GM12873 (cell line): Measurements from ENCODE around the gene KRT25.

ENCODE experiments used
- TF ChIP-seq, protein P1 (sequence below): IDR thresholded peaks from 2 replicates; pipeline ENCODE4 v1.5.1; 2012; ENCODE audit warnings: low read depth, mild to moderate bottlenecking, moderate library complexity, low read length, control low read depth; ENCODE audit not compliant: insufficient read depth; ENCODE audit errors: missing control alignments

KRT25 gene

DNA sequence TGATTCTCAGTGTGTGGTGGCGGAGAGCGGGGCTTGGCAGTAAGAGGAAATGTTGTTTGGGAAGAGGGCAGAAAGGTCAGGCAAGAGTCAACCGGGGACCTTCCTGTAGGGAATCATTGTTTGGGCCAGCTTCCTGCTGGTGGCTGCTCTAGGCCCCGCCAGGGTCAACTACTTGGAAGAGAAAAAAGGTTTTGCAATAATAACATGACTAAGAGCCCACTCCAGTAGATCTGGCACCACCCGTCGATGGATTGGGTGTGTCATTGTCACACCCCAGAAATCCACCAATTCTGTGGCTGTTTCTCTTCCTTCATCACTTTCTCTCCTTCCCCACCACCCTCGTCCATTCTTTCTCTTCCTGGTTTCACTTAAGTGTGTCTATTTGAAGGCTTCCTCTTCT, 47.4 kb downstream of the KRT25 start:
- TF ChIP-seq, protein P1, sequence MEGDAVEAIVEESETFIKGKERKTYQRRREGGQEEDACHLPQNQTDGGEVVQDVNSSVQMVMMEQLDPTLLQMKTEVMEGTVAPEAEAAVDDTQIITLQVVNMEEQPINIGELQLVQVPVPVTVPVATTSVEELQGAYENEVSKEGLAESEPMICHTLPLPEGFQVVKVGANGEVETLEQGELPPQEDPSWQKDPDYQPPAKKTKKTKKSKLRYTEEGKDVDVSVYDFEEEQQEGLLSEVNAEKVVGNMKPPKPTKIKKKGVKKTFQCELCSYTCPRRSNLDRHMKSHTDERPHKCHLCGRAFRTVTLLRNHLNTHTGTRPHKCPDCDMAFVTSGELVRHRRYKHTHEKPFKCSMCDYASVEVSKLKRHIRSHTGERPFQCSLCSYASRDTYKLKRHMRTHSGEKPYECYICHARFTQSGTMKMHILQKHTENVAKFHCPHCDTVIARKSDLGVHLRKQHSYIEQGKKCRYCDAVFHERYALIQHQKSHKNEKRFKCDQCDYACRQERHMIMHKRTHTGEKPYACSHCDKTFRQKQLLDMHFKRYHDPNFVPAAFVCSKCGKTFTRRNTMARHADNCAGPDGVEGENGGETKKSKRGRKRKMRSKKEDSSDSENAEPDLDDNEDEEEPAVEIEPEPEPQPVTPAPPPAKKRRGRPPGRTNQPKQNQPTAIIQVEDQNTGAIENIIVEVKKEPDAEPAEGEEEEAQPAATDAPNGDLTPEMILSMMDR, result no peak

DNA sequence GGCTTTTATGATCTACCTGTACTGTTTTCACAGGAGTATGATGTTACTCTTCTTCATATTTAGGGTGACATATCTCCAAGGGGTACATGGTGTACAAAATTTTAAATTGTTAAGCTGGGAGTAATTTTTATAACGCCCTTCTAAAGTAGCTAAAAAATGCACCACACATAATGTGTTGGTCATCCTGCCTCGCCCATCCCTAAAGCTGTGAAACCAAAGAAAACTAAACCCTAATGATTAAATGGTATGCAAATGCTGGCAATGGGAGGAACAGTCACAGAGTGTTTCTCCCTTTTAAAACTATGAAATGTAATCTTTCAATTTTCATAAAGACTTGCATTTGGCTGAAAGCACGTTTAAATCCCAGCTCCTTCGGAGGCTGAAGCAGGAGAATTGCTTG, 49.5 kb downstream of the KRT25 start:
- TF ChIP-seq, protein P1, result no peak

DNA sequence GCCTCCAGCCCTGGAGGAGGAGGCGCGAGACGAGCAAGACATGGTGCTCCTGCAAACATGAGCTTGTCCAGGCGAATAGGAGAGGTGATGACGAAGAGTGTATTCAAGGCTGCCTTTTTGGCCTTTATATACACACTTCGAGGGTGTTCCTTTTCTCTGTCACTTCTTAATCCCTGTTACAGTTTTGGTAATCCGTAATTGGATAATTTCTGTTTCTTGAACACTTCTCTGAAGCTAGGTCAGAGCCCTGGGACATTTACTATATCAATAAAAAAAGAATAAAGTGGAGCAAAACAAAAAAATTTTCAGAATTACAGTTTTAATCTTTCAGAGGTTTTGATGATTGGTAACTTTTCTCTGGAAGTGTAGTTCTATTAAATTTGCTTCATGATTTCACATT, 51.5 kb downstream of the KRT25 start, which contains the start of gene KRT24:
Gene KRT24 (minus strand): TSS at position 101 of the 400 bp plus-strand sequence. CDS start 59 bp downstream, at position 42.
- TF ChIP-seq, protein P1, result no peak

DNA sequence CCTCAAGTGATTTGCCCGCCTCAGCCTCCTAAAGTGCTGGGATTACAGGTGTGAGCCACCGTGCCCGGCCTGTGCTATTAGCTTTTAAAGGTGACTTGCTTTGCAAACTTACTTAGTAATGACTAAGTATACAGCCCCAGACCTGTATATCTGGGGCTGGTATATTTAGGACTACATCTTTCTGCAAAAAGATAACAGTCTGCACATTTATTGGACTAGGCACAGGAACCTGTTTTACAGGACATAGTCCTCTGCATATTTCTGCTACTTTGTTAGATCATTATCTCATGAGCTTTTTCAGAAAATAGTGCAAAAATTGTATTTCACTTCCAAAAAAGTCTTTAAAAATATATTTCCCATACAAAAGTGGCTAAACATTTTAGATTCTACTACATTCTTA, 52.9 kb downstream of the KRT25 start:
- TF ChIP-seq, protein P1, result no peak

DNA sequence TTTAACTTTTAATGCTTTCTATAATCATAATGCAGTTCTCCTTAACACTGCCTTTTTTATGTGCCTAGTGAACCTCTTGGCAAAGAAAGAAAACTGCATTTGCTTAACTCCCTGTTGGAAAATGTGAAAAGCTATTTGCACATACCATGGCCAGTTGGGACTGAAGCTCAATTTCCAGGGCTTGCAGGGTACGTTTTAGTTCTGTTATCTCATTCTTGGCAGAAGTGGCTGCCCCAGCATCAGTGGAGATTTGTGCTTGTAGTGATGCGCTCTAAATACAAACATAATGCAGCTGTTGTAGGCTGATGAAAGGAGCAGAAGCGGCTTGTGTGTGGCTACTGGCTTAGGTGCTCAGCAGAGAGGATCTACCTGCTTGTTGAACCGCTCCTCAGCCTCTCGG, 55.3 kb downstream of the KRT25 start:
- TF ChIP-seq, protein P1, result no peak

DNA sequence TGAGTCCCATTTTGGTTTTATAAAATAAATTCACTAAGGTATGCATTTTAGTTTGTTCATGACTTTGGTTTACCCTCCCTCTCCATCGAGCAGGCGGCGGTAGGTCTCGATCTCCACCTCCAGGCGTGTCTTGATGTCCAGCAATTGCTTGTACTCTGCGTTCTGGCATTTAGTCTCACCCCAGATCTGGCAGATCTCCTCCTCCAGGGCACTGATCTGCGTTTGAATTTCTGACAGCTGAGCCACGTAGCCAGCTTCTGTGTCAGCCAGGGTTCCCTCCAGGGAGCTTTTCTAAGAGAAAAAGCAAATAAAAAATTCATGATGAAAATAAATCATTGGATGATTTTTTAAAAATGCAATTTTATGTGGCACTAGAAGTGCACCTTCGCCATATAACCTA, 55.8 kb downstream of the KRT25 start:
- TF ChIP-seq, protein P1, result no peak
